RWPE2 (cell line): ENCODE data around the gene OSBPL10.

Experiments used
- ATAC-seq: fragments of 200-7000 bp; cut with Tn5 transposase; 3 replicates; pipeline ENCODE4 v1.9.1; 2021; ENCODE audit warnings: low read depth
- DNase-seq: peaks from one replicate; pipeline ENCODE4 v3.0.0-alpha.2; 2020; ENCODE audit warnings: low spot score
- H3K27ac ChIP-seq: fragments of 450-650 bp; 2 replicates; pipeline ENCODE4 v1.5.1; 2017; ENCODE audit warnings: mild to moderate bottlenecking; ENCODE audit not compliant: poor library complexity, severe bottlenecking
- H3K27me3 ChIP-seq: fragments of 250-450 bp; sonication (Bioruptor Pico); 2 replicates; pipeline ENCODE4 v1.5.1; 2021; ENCODE audit warnings: mild to moderate bottlenecking, moderate library complexity; ENCODE audit not compliant: insufficient read depth, poor library complexity, severe bottlenecking
- H3K36me3 ChIP-seq: fragments of 250-450 bp; sonication (Bioruptor Pico); 2 replicates; pipeline ENCODE4 v1.5.1; 2020; ENCODE audit warnings: low read depth, mild to moderate bottlenecking, moderate library complexity
- H3K4me1 ChIP-seq: fragments of 250-450 bp; sonication (Bioruptor Pico); 2 replicates; pipeline ENCODE4 v1.5.1; 2021; ENCODE audit warnings: mild to moderate bottlenecking, moderate library complexity; ENCODE audit not compliant: insufficient read depth, poor library complexity, severe bottlenecking
- H3K4me3 ChIP-seq: fragments of 250-450 bp; sonication (Bioruptor Pico); 2 replicates; pipeline ENCODE4 v1.5.1; 2021; ENCODE audit warnings: mild to moderate bottlenecking, moderate library complexity; ENCODE audit not compliant: severe bottlenecking
- H3K9me3 ChIP-seq: fragments of 250-450 bp; sonication (Bioruptor Pico); 2 replicates; pipeline ENCODE4 v1.5.1; 2021; ENCODE audit warnings: mild to moderate bottlenecking, moderate library complexity; ENCODE audit not compliant: severe bottlenecking
- TF ChIP-seq, protein P1 (sequence below): fragments of 450-650 bp; IDR thresholded peaks from one replicate; pipeline ENCODE4 v1.5.1; 2017; ENCODE audit warnings: mild to moderate bottlenecking, moderate library complexity; ENCODE audit not compliant: poor library complexity, severe bottlenecking

OSBPL10 gene

GRCh38 chr3:31667582-31667981, 313.5 kb downstream of the OSBPL10 start:
- peaks cover 83% of the 10 kb centered on the region for H3K36me3 ChIP-seq
- no peak for ATAC-seq
- TF ChIP-seq, protein P1, sequence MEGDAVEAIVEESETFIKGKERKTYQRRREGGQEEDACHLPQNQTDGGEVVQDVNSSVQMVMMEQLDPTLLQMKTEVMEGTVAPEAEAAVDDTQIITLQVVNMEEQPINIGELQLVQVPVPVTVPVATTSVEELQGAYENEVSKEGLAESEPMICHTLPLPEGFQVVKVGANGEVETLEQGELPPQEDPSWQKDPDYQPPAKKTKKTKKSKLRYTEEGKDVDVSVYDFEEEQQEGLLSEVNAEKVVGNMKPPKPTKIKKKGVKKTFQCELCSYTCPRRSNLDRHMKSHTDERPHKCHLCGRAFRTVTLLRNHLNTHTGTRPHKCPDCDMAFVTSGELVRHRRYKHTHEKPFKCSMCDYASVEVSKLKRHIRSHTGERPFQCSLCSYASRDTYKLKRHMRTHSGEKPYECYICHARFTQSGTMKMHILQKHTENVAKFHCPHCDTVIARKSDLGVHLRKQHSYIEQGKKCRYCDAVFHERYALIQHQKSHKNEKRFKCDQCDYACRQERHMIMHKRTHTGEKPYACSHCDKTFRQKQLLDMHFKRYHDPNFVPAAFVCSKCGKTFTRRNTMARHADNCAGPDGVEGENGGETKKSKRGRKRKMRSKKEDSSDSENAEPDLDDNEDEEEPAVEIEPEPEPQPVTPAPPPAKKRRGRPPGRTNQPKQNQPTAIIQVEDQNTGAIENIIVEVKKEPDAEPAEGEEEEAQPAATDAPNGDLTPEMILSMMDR: no peak

DNA sequence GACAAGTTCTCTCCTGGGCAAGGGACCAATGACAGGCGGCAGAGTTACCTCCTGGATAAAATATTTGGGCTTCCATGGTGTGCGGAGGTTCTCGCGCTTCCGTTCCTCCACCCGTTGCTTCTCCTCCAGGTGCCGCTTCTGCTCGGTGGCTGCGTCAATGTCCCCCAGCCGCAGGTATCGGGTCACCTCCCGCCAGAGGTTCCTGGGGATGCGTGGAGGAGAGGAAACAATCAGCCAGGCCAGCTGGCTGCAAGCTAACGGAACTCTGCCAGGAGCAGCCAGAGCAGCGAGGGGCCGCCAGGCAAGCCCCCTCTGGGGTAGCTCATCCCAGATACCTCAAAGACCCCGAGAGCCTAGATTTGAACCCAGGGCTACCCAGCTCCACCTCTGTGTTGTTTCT, 317.0 kb downstream of the OSBPL10 start:
- Histone ChIP-seq H3K4me1 (no peaks in the 10 kb centered on the region), H3K4me3 (no peak overlapping the region), H3K27ac (no peak overlapping the region), H3K36me3 (peaks cover 84% of the 10 kb centered on the region), H3K27me3 (no peaks in the 10 kb centered on the region), H3K9me3 (no peaks in the 10 kb centered on the region)
- TF ChIP-seq, protein P1: no peak
- no peak for DNase-seq
- ATAC-seq: no peak

More at GRCh38 chr3:31667582-31667981, 313.5 kb downstream of the OSBPL10 start:
- no peaks in the 10 kb centered on the region for H3K27me3 ChIP-seq
- DNase-seq: no peak
- H3K9me3 ChIP-seq: no peaks in the 10 kb centered on the region
- H3K4me3 ChIP-seq: no peak overlapping the region
- no peak overlapping the region for H3K27ac ChIP-seq
- H3K4me1 ChIP-seq: no peaks in the 10 kb centered on the region

- no peak for ATAC-seq
- TF ChIP-seq, protein P1: no peak
- Histone ChIP-seq H3K9me3 (no peaks in the 10 kb centered on the region), H3K4me1 (no peaks in the 10 kb centered on the region), H3K36me3 (peaks cover 80% of the 10 kb centered on the region), H3K27ac (no peak overlapping the region), H3K4me3 (no peak overlapping the region), H3K27me3 (no peaks in the 10 kb centered on the region)
- DNase-seq: no peak
Observed at GRCh38 chr3:31661993-31662670, 318.9 kb downstream of the OSBPL10 start.

DNA sequence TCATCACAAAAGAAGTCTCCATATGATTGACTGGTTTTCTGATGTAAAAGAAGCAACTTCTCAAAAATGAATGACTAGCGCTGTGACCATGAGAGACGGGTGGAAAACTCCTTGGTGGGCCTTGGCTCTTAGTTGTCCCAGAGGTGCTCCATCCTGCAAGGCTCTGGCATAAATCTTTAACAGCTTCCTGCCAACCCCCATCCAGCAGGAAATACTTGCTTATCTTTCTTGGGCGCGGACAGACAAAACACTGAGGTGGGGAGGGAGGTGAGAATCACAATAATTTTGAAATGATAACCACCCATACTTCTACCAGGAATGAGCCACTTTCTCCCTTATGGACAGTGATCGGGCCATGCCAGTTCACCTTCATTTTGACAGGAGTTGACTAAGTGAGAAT, 319.8 kb downstream of the OSBPL10 start:
- Histone ChIP-seq H3K9me3 (peaks cover under 1% of the 10 kb centered on the region), H3K27ac (no peak overlapping the region), H3K36me3 (peaks cover 77% of the 10 kb centered on the region), H3K27me3 (no peaks in the 10 kb centered on the region), H3K4me1 (no peaks in the 10 kb centered on the region), H3K4me3 (no peak overlapping the region)
- ATAC-seq (no peak), DNase-seq (no peak)
- TF ChIP-seq, protein P1: no peak

- DNase-seq: no peak
- H3K9me3 ChIP-seq: peaks cover 7% of the 10 kb centered on the region
- no peak for ATAC-seq
- H3K4me1 ChIP-seq: no peaks in the 10 kb centered on the region
- H3K27ac ChIP-seq: no peak overlapping the region
- no peaks in the 10 kb centered on the region for H3K27me3 ChIP-seq
- no peak overlapping the region for H3K4me3 ChIP-seq
- TF ChIP-seq, protein P1: no peak
- peaks cover 74% of the 10 kb centered on the region for H3K36me3 ChIP-seq
Observed at GRCh38 chr3:31659246-31659645, 321.8 kb downstream of the OSBPL10 start.
